H1 (cell line): ENCODE measurements around the gene PKDREJ. TPM values are rescaled to one million over a fixed set of nuclear protein-coding genes. Genes with fewer than 3 reads are reported as not detected.

Source experiments
- BACH1 ChIP-seq: IDR thresholded peaks from 2 replicates; pipeline ENCODE4 v1.6.1; 2012; ENCODE audit warnings: low read length, improper control_type of control experiment
- BRCA1 ChIP-seq: IDR thresholded peaks from 2 replicates; pipeline ENCODE4 v1.6.1; 2012; ENCODE audit warnings: low read depth, low read length, improper control_type of control experiment
- CBX8 ChIP-seq: fragments of 300-800, 300-1000 bp; sonication (generic); IDR thresholded peaks from 2 replicates; pipeline ENCODE4 v1.7.1; 2016; ENCODE audit warnings: low read depth, low read length, borderline replicate concordance
- EP300 ChIP-seq, 2 experiments: IDR thresholded peaks; 1 replicate in 1 of 2; 2 replicates in 1 of 2; pipeline ENCODE4 v1.6.1; 2011 to 2012; ENCODE audit warnings: low read depth in 2 of 2, low read length in 2 of 2, mild to moderate bottlenecking in 2 of 2, borderline replicate concordance in 1 of 2, inconsistent platforms in 1 of 2, moderate library complexity in 1 of 2
- RBBP5 ChIP-seq: IDR thresholded peaks from 2 replicates; pipeline ENCODE4 v1.7.1; 2012; ENCODE audit warnings: low read depth, mild to moderate bottlenecking, inconsistent platforms, low read length, moderate library complexity, borderline replicate concordance
- RNF2 ChIP-seq: fragments of 200-900, 300-1000 bp; sonication (generic); IDR thresholded peaks from 2 replicates; pipeline ENCODE4 v1.7.1; 2016; ENCODE audit warnings: borderline replicate concordance, low read depth, mild to moderate bottlenecking, antibody characterized with exemption, low read length; ENCODE audit not compliant: poor library complexity, severe bottlenecking; ENCODE audit errors: missing control alignments
- SIN3A ChIP-seq, 2 experiments: IDR thresholded peaks in 1 of 2; conservative IDR thresholded peaks in 1 of 2; 2 replicates each; pipeline ENCODE4 v1.6.1; 2011 to 2012; ENCODE audit warnings: low read length in 2 of 2, improper control_type of control experiment in 1 of 2, low read depth in 1 of 2, mild to moderate bottlenecking in 1 of 2
- SP2 ChIP-seq: IDR thresholded peaks from 2 replicates; pipeline ENCODE4 v1.6.1; 2012; ENCODE audit warnings: mild to moderate bottlenecking, low read length, inconsistent platforms
- TAF1 ChIP-seq: IDR thresholded peaks from 2 replicates; pipeline ENCODE4 v1.6.1; 2011; ENCODE audit warnings: mild to moderate bottlenecking, low read depth, low read length
- TAF7 ChIP-seq: optimal IDR thresholded peaks from 2 replicates; pipeline ENCODE3; 2011; ENCODE audit warnings: low read depth, mild to moderate bottlenecking, inconsistent platforms, low read length, moderate library complexity, borderline replicate concordance
- TBP ChIP-seq: IDR thresholded peaks from 2 replicates; pipeline ENCODE4 v1.6.1; 2011; ENCODE audit warnings: low read depth, low read length, improper control_type of control experiment
- YY1 ChIP-seq: IDR thresholded peaks from 2 replicates; pipeline ENCODE4 v1.6.1; 2011; ENCODE audit warnings: low read depth, mild to moderate bottlenecking, low read length
- polyA plus RNA-seq, 7 experiments: library from polyadenylated mRNA; depleted of rRNA in 3 of 7; stranded (reverse) in 5 of 7; unstranded in 2 of 7; fragments of >200 nt in 5 of 7; fragments of 200-250 nt in 2 of 7; gene quantifications; 1 replicate in 5 of 7; 2 replicates in 1 of 7; 4 replicates in 1 of 7; pipeline versions ENCODE4 v1.2.1 to v1.2.3, GENCODE V29; 2011 to 2013; ENCODE audit warnings: missing spikeins in 2 of 7, mixed read lengths in 2 of 7
- total RNA-seq: library from RNA; stranded (reverse); fragmentation: NEBNext Ultra II Directional; extraction: Animal tissue kit (Norgen Biotek cat#: 25700); gene quantifications from 2 replicates; pipeline ENCODE4 v1.2.1, GENCODE V29; 2021
- TF ChIP-seq, protein P1 (sequence below): IDR thresholded peaks from 2 replicates; pipeline ENCODE4 v1.6.1; 2011; ENCODE audit warnings: low read depth, mild to moderate bottlenecking, low read length; ENCODE audit not compliant: insufficient read depth

PKDREJ gene
- total and polyA plus RNA-seq, 2 of the 8 experiments (the other 6 are each of a cell fraction or from before 2014, with no cell fraction given), result 0.02 to 0.04 TPM

DNA sequence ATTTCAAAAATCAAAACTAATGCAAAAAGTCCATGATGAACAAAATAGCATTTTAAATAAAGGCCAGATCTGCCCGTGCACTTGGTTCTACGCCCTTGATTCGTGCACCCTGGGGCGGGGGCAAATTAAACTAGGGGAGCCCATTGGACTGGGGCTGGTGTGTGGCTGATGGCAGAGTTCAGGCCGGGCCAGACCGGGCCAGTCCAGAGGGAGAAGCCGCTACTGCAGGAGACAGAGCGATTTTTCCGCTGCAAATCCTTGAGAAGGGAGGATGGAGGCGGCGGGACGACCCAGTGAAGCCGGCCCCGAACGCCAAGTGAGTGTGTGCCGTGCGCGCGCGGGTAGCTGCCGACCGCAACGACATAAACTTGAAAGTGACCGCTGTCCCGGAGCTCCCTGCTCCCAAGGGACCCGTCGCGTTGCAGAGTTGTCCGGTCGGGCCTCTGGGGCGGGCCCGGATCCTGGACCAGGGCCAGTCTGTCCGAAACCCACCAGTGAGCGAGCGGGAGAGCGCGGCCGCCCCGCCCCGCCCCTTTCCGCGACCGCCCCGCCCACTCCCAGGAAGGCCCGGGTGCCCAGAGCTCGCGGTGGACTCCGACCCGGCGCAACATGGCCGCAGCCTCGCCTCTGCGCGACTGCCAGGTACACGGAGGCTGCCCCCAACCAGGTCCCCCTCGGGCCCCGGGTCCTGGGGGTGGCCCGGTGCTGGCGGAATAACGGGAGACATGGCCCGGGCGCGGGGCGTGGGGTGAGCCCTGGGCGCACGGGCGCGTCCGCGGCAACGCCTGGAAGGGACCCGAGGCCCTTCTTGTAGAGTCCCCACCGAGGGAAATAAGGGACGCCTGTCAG lies 4.5 kb upstream of the PKDREJ start, which contains the start of gene TTC38 (continued):
- TF ChIP-seq TBP, result peak; percentile 33; the same call in 1 of the 2 replicates
- TF ChIP-seq BACH1, result peak; percentile 42; the same call in 1 of the 2 replicates
- TF ChIP-seq RBBP5, result no peak
- no peak for TF ChIP-seq CBX8
- peak; percentile 73; the same call in 1 of the 2 replicates for TF ChIP-seq YY1
- no peak for TF ChIP-seq SP2
- no peak for TF ChIP-seq BRCA1
- peak in 1 of 2 experiments; percentile 45; a peak in 1 of 4 replicates for TF ChIP-seq SIN3A (conservative IDR thresholded peaks at IDR 0.05 in 1 of 2, IDR thresholded peaks at IDR 0.05 in 1 of 2; ENCODE audit: low read depth in 1 of 2, low read length in 2 of 2)
- TF ChIP-seq TAF7, result no peak
- no peak for TF ChIP-seq RNF2
- peak; percentile 11; the same call in 1 of the 2 replicates for TF ChIP-seq TAF1
- no peak for TF ChIP-seq EP300 (IDR thresholded peaks at IDR 0.05; ENCODE audit: borderline replicate concordance in 1 of 2, low read depth in 2 of 2, low read length in 2 of 2)
- TF ChIP-seq, protein P1, sequence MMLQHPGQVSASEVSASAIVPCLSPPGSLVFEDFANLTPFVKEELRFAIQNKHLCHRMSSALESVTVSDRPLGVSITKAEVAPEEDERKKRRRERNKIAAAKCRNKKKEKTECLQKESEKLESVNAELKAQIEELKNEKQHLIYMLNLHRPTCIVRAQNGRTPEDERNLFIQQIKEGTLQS, result no peak
